Measurements from ENCODE around the gene MRAP2.
"Not testable (repeated sequence)": the region's sequence is repeated elsewhere in the genome, so short reads cannot be mapped to it uniquely, and the experiment has no call there.

MRAP2 gene

GRCh38 chr6:84114933-84115594, 81.5 kb downstream of the MRAP2 start:
- H3K4me3 ChIP-seq (ENCODE audit: low read depth in 1 of 5, low read length in 5 of 5); H3K4me1 ChIP-seq (ENCODE audit: control insufficient read depth in 5 of 5, insufficient read depth in 5 of 5, low read length in 5 of 5); H3K27ac ChIP-seq (ENCODE audit: low read depth, low read length); H3K36me3 ChIP-seq (ENCODE audit: control insufficient read depth in 5 of 5, insufficient read depth in 5 of 5, low read length in 5 of 5); H3K27me3 ChIP-seq (ENCODE audit: control insufficient read depth in 5 of 5, insufficient read depth in 4 of 5, low read length in 5 of 5); H3K9ac ChIP-seq (ENCODE audit: low read length in 5 of 5); H3K9me3 ChIP-seq (ENCODE audit: control insufficient read depth in 5 of 5, low read length in 5 of 5): not testable (repeated sequence)

GRCh38 chr6:84118191-84118590, 84.6 kb downstream of the MRAP2 start:
- no peak overlapping the region for H3K27ac ChIP-seq (ENCODE audit: low read depth, low read length)
- no peaks in the 10 kb centered on the region for H3K36me3 ChIP-seq (ENCODE audit: control insufficient read depth in 5 of 5, insufficient read depth in 5 of 5, low read length in 5 of 5)
- no peak overlapping the region for H3K4me3 ChIP-seq (ENCODE audit: low read depth in 1 of 5, low read length in 5 of 5)

GRCh38 chr6:84119277-84119676, 85.7 kb downstream of the MRAP2 start:
- Histone ChIP-seq H3K9ac (ENCODE audit: low read length in 5 of 5) (no peak overlapping the region), H3K27me3 (ENCODE audit: control insufficient read depth in 5 of 5, insufficient read depth in 4 of 5, low read length in 5 of 5) (no peaks in the 10 kb centered on the region), H3K36me3 (ENCODE audit: control insufficient read depth in 5 of 5, insufficient read depth in 5 of 5, low read length in 5 of 5) (peaks cover 0 to 2% (median 2%) of the 10 kb centered on the region in 5 donors), H3K9me3 (ENCODE audit: control insufficient read depth in 5 of 5, low read length in 5 of 5) (no peaks in the 10 kb centered on the region), H3K27ac (ENCODE audit: low read depth, low read length) (no peak overlapping the region), H3K4me3 (ENCODE audit: low read depth in 1 of 5, low read length in 5 of 5) (no peak overlapping the region), H3K4me1 (ENCODE audit: control insufficient read depth in 5 of 5, insufficient read depth in 5 of 5, low read length in 5 of 5) (no peaks in the 10 kb centered on the region)

More at GRCh38 chr6:84118191-84118590, 84.6 kb downstream of the MRAP2 start:
- H3K27me3 ChIP-seq (ENCODE audit: control insufficient read depth in 5 of 5, insufficient read depth in 4 of 5, low read length in 5 of 5), result no peaks in the 10 kb centered on the region
- H3K4me1 ChIP-seq (ENCODE audit: control insufficient read depth in 5 of 5, insufficient read depth in 5 of 5, low read length in 5 of 5), result no peaks in the 10 kb centered on the region
- no peaks in the 10 kb centered on the region for H3K9me3 ChIP-seq (ENCODE audit: control insufficient read depth in 5 of 5, low read length in 5 of 5)
- no peak overlapping the region for H3K9ac ChIP-seq (ENCODE audit: low read length in 5 of 5)

- no peaks in the 10 kb centered on the region for H3K4me1 ChIP-seq (ENCODE audit: control insufficient read depth in 5 of 5, insufficient read depth in 5 of 5, low read length in 5 of 5)
- H3K27ac ChIP-seq (ENCODE audit: low read depth, low read length), result no peak overlapping the region
- H3K27me3 ChIP-seq (ENCODE audit: control insufficient read depth in 5 of 5, insufficient read depth in 4 of 5, low read length in 5 of 5), result no peaks in the 10 kb centered on the region
- peaks cover 11 to 25% (median 19%) of the 10 kb centered on the region in 5 donors for H3K36me3 ChIP-seq (ENCODE audit: control insufficient read depth in 5 of 5, insufficient read depth in 5 of 5, low read length in 5 of 5)
- H3K9ac ChIP-seq (ENCODE audit: low read length in 5 of 5), result no peak overlapping the region
- H3K4me3 ChIP-seq (ENCODE audit: low read depth in 1 of 5, low read length in 5 of 5), result no peak overlapping the region
- H3K9me3 ChIP-seq (ENCODE audit: control insufficient read depth in 5 of 5, low read length in 5 of 5), result no peaks in the 10 kb centered on the region
Measured at GRCh38 chr6:84123186-84123585, 89.6 kb downstream of the MRAP2 start.

- not testable (repeated sequence) for H3K4me1 ChIP-seq (ENCODE audit: control insufficient read depth in 5 of 5, insufficient read depth in 5 of 5, low read length in 5 of 5); H3K9ac ChIP-seq (ENCODE audit: low read length in 5 of 5); H3K4me3 ChIP-seq (ENCODE audit: low read depth in 1 of 5, low read length in 5 of 5); H3K9me3 ChIP-seq (ENCODE audit: control insufficient read depth in 5 of 5, low read length in 5 of 5); H3K27ac ChIP-seq (ENCODE audit: low read depth, low read length); H3K27me3 ChIP-seq (ENCODE audit: control insufficient read depth in 5 of 5, insufficient read depth in 4 of 5, low read length in 5 of 5)
- H3K36me3 ChIP-seq (ENCODE audit: control insufficient read depth in 5 of 5, insufficient read depth in 5 of 5, low read length in 5 of 5), result peaks cover 11 to 24% (median 17%) of the 10 kb centered on the region in 5 donors
Measured at GRCh38 chr6:84129588-84129987, 96.0 kb downstream of the MRAP2 start.

GRCh38 chr6:84133385-84133784, 99.8 kb downstream of the MRAP2 start:
- H3K27me3 ChIP-seq (ENCODE audit: control insufficient read depth in 5 of 5, insufficient read depth in 4 of 5, low read length in 5 of 5); H3K9ac ChIP-seq (ENCODE audit: low read length in 5 of 5); H3K27ac ChIP-seq (ENCODE audit: low read depth, low read length); H3K9me3 ChIP-seq (ENCODE audit: control insufficient read depth in 5 of 5, low read length in 5 of 5); H3K4me3 ChIP-seq (ENCODE audit: low read depth in 1 of 5, low read length in 5 of 5); H3K4me1 ChIP-seq (ENCODE audit: control insufficient read depth in 5 of 5, insufficient read depth in 5 of 5, low read length in 5 of 5): not testable (repeated sequence)
- H3K36me3 ChIP-seq (ENCODE audit: control insufficient read depth in 5 of 5, insufficient read depth in 5 of 5, low read length in 5 of 5), result peaks cover 8 to 21% (median 10%) of the 10 kb centered on the region in 5 donors

- Histone ChIP-seq H3K9ac (ENCODE audit: low read length in 5 of 5) (no peak overlapping the region), H3K9me3 (ENCODE audit: control insufficient read depth in 5 of 5, low read length in 5 of 5) (no peaks in the 10 kb centered on the region), H3K27ac (ENCODE audit: low read depth, low read length) (no peak overlapping the region), H3K4me3 (ENCODE audit: low read depth in 1 of 5, low read length in 5 of 5) (no peak overlapping the region), H3K4me1 (ENCODE audit: control insufficient read depth in 5 of 5, insufficient read depth in 5 of 5, low read length in 5 of 5) (peaks cover 0 to 5% (median 0%) of the 10 kb centered on the region in 5 donors), H3K36me3 (ENCODE audit: control insufficient read depth in 5 of 5, insufficient read depth in 5 of 5, low read length in 5 of 5) (peaks cover 13 to 28% (median 16%) of the 10 kb centered on the region in 5 donors), H3K27me3 (ENCODE audit: control insufficient read depth in 5 of 5, insufficient read depth in 4 of 5, low read length in 5 of 5) (no peaks in the 10 kb centered on the region)
Measured at GRCh38 chr6:84135291-84135690, 101.7 kb downstream of the MRAP2 start.

- Histone ChIP-seq H3K27me3 (ENCODE audit: control insufficient read depth in 5 of 5, insufficient read depth in 4 of 5, low read length in 5 of 5) (no peaks in the 10 kb centered on the region), H3K27ac (ENCODE audit: low read depth, low read length) (no peak overlapping the region), H3K4me1 (ENCODE audit: control insufficient read depth in 5 of 5, insufficient read depth in 5 of 5, low read length in 5 of 5) (peaks cover 0 to 5% (median 0%) of the 10 kb centered on the region in 5 donors), H3K36me3 (ENCODE audit: control insufficient read depth in 5 of 5, insufficient read depth in 5 of 5, low read length in 5 of 5) (peaks cover 13 to 36% (median 16%) of the 10 kb centered on the region in 5 donors), H3K4me3 (ENCODE audit: low read depth in 1 of 5, low read length in 5 of 5) (no peak overlapping the region), H3K9ac (ENCODE audit: low read length in 5 of 5) (no peak overlapping the region), H3K9me3 (ENCODE audit: control insufficient read depth in 5 of 5, low read length in 5 of 5) (no peaks in the 10 kb centered on the region)
Measured at GRCh38 chr6:84136364-84137050, 102.9 kb downstream of the MRAP2 start.

GRCh38 chr6:84137051-84137375, 103.4 kb downstream of the MRAP2 start:
- Histone ChIP-seq H3K27me3 (ENCODE audit: control insufficient read depth in 5 of 5, insufficient read depth in 4 of 5, low read length in 5 of 5) (no peaks in the 10 kb centered on the region), H3K27ac (ENCODE audit: low read depth, low read length) (no peak overlapping the region), H3K36me3 (ENCODE audit: control insufficient read depth in 5 of 5, insufficient read depth in 5 of 5, low read length in 5 of 5) (peaks cover 13 to 36% (median 17%) of the 10 kb centered on the region in 5 donors), H3K4me3 (ENCODE audit: low read depth in 1 of 5, low read length in 5 of 5) (no peak overlapping the region), H3K4me1 (ENCODE audit: control insufficient read depth in 5 of 5, insufficient read depth in 5 of 5, low read length in 5 of 5) (peaks cover 0 to 5% (median 0%) of the 10 kb centered on the region in 5 donors), H3K9me3 (ENCODE audit: control insufficient read depth in 5 of 5, low read length in 5 of 5) (no peaks in the 10 kb centered on the region), H3K9ac (ENCODE audit: low read length in 5 of 5) (no peak overlapping the region)

- H3K9ac ChIP-seq (ENCODE audit: low read length in 5 of 5), result no peak overlapping the region
- peaks cover 13 to 36% (median 19%) of the 10 kb centered on the region in 5 donors for H3K36me3 ChIP-seq (ENCODE audit: control insufficient read depth in 5 of 5, insufficient read depth in 5 of 5, low read length in 5 of 5)
- peaks cover 0 to 5% (median 0%) of the 10 kb centered on the region in 5 donors for H3K4me1 ChIP-seq (ENCODE audit: control insufficient read depth in 5 of 5, insufficient read depth in 5 of 5, low read length in 5 of 5)
- no peaks in the 10 kb centered on the region for H3K9me3 ChIP-seq (ENCODE audit: control insufficient read depth in 5 of 5, low read length in 5 of 5)
- H3K27me3 ChIP-seq (ENCODE audit: control insufficient read depth in 5 of 5, insufficient read depth in 4 of 5, low read length in 5 of 5), result no peaks in the 10 kb centered on the region
- no peak overlapping the region for H3K27ac ChIP-seq (ENCODE audit: low read depth, low read length)
- H3K4me3 ChIP-seq (ENCODE audit: low read depth in 1 of 5, low read length in 5 of 5), result no peak overlapping the region
Measured at GRCh38 chr6:84137989-84138575, 104.5 kb downstream of the MRAP2 start.

Data from subcutaneous abdominal adipose tissue (tissue), 5 donors.